Mesenchymal stem cell (in vitro differentiated cells and primary cell): ENCODE results near the gene NBPF1.
"Not testable (repeated sequence)": the region's sequence is repeated elsewhere in the genome, so short reads cannot be mapped to it uniquely, and the experiment has no call there.

Source experiments
- DNase-seq: peaks from one replicate; pipeline ENCODE4 v3.0.0-alpha.2; 2013
- H2AFZ ChIP-seq: one replicate; pipeline ENCODE4 v1.6.1; 2013; ENCODE audit warnings: low read depth, mild to moderate bottlenecking, control low read depth, inconsistent platforms, low read length, moderate library complexity
- H2AK5ac ChIP-seq: 2 replicates; pipeline ENCODE4 v1.6.1; 2013; ENCODE audit warnings: low read length, moderate library complexity, mild to moderate bottlenecking, inconsistent platforms; ENCODE audit not compliant: severe bottlenecking
- H2BK120ac ChIP-seq: one replicate; pipeline ENCODE4 v1.6.1; 2013; ENCODE audit warnings: low read depth, mild to moderate bottlenecking, inconsistent platforms, low read length, moderate library complexity
- H2BK12ac ChIP-seq, 2 experiments: one replicate each; pipeline ENCODE4 v1.6.1; 2013; ENCODE audit warnings: inconsistent platforms in 2 of 2, low read length in 2 of 2, mild to moderate bottlenecking in 2 of 2, moderate library complexity in 2 of 2, control low read depth in 1 of 2
- H2BK15ac ChIP-seq: one replicate; pipeline ENCODE4 v1.6.1; 2013; ENCODE audit warnings: mild to moderate bottlenecking, low read depth, inconsistent platforms; ENCODE audit not compliant: poor library complexity, severe bottlenecking
- H2BK5ac ChIP-seq: 2 replicates; pipeline ENCODE4 v1.6.1; 2013; ENCODE audit warnings: low read depth, mild to moderate bottlenecking, low read length, control low read depth, inconsistent platforms; ENCODE audit not compliant: poor library complexity, severe bottlenecking
- H3K14ac ChIP-seq, 2 experiments: one replicate each; pipeline ENCODE4 v1.6.1; 2013; ENCODE audit warnings: inconsistent platforms in 2 of 2, low read length in 2 of 2, control low read depth in 1 of 2, mild to moderate bottlenecking in 1 of 2, moderate library complexity in 1 of 2
- H3K18ac ChIP-seq, 2 experiments: one replicate each; pipeline ENCODE4 v1.6.1; 2013; ENCODE audit warnings: inconsistent platforms in 2 of 2, low read length in 2 of 2, control low read depth in 1 of 2, low read depth in 1 of 2, mild to moderate bottlenecking in 1 of 2
- H3K23ac ChIP-seq, 2 experiments: one replicate each; pipeline ENCODE4 v1.6.1; 2013; ENCODE audit warnings: inconsistent platforms in 2 of 2, low read length in 2 of 2, mild to moderate bottlenecking in 2 of 2, moderate library complexity in 2 of 2, control low read depth in 1 of 2
- H3K27ac ChIP-seq: 2 replicates; pipeline ENCODE4 v1.5.1; 2013; ENCODE audit warnings: mild to moderate bottlenecking, moderate library complexity, low read length, control low read depth, inconsistent platforms; ENCODE audit not compliant: poor library complexity, severe bottlenecking
- H3K27me3 ChIP-seq, 2 experiments: 2 replicates each; pipeline versions ENCODE4 v1.6.1 to v1.7.0; 2013; ENCODE audit warnings: low read length in 2 of 2, mild to moderate bottlenecking in 2 of 2, moderate library complexity in 2 of 2, control low read depth in 1 of 2, inconsistent platforms in 1 of 2; ENCODE audit not compliant: control insufficient read depth in 1 of 2, insufficient read depth in 1 of 2
- H3K36me3 ChIP-seq, 2 experiments: 2 replicates each; pipeline versions ENCODE4 v1.6.1 to v1.7.0; 2013; ENCODE audit warnings: low read length in 2 of 2, control low read depth in 1 of 2, inconsistent platforms in 1 of 2, low read depth in 1 of 2, mild to moderate bottlenecking in 1 of 2; ENCODE audit not compliant: insufficient read depth in 2 of 2, control insufficient read depth in 1 of 2
- H3K4ac ChIP-seq, 2 experiments: one replicate each; pipeline ENCODE4 v1.6.1; 2013; ENCODE audit warnings: inconsistent platforms in 2 of 2, low read length in 2 of 2, mild to moderate bottlenecking in 2 of 2, moderate library complexity in 2 of 2, control low read depth in 1 of 2, low read depth in 1 of 2
- H3K4me1 ChIP-seq: 2 replicates; pipeline ENCODE4 v1.6.1; 2013; ENCODE audit warnings: low read depth, low read length, control low read depth; ENCODE audit not compliant: control insufficient read depth, insufficient read depth
- H3K4me2 ChIP-seq: 2 replicates; pipeline ENCODE4 v1.6.1; 2013; ENCODE audit warnings: low read length, mild to moderate bottlenecking, inconsistent platforms; ENCODE audit not compliant: poor library complexity, severe bottlenecking
- H3K4me3 ChIP-seq, 2 experiments: 2 replicates each; pipeline versions ENCODE4 v1.5.1 to v1.7.0; 2013; ENCODE audit warnings: low read length in 2 of 2, mild to moderate bottlenecking in 2 of 2, control low read depth in 1 of 2, low read depth in 1 of 2; ENCODE audit not compliant: insufficient read depth in 1 of 2
- H3K79me1 ChIP-seq: replicated peaks from 2 replicates; pipeline ENCODE4 v1.6.1; 2013; ENCODE audit warnings: mild to moderate bottlenecking, control low read depth, low read length, inconsistent platforms; ENCODE audit not compliant: poor library complexity, severe bottlenecking
- H3K9ac ChIP-seq: 2 replicates; pipeline ENCODE4 v1.7.0; 2013; ENCODE audit warnings: mild to moderate bottlenecking, low read length, moderate library complexity
- H3K9me3 ChIP-seq: 2 replicates; pipeline ENCODE4 v1.7.0; 2013; ENCODE audit warnings: mild to moderate bottlenecking, low read length; ENCODE audit not compliant: control insufficient read depth
- H4K8ac ChIP-seq: one replicate; pipeline ENCODE4 v1.6.1; 2013; ENCODE audit warnings: inconsistent platforms, mild to moderate bottlenecking, low read length, moderate library complexity
- H4K91ac ChIP-seq: one replicate; pipeline ENCODE4 v1.6.1; 2013; ENCODE audit warnings: mild to moderate bottlenecking, low read length, inconsistent platforms
- WGBS: methylation state at CpG from one replicate; pipeline ENCODE4 v1.1.7; 2013; ENCODE audit warnings: mixed read lengths; 5-methylcytosine and 5-hydroxymethylcytosine counted together

Gene NBPF1

DNA sequence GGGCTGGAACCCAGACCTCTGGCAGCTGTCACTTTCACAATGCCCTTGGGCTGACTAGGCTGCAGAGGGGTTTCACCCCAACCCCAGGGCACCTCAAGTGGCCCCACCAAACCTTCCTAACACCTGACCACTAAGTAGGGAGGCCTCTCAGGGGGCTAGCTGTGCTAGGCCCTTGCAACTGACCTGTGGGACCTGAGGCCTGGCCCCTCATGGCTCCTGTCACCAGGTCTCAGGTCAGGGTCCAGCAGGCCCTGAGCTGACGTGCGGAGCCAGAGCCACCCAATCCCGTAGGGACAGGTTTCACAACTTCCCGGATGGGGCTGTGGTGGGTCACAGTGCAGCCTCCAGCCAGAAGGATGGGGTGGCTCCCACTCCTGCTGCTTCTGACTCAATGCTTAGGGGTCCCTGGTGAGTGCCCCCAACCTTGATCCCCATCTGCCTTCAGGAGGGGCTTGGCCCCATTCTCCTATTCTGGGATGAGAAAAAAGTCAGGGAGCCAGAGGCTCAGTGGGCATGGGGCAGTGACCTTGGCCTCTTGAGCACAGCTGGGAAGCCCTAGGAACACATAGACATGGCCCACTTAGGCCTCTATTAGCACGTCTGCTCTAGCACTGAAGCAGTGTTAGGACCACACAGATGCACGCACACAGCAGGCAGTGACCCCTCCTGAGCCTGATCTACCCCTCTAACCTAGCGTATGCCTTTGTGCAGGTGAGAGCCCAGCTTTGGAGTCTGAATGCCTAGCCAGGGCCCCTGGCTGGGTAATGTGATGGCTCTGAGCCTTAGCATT is 32.1 kb upstream of the NBPF1 start:
- H2AK5ac ChIP-seq, result peak overlapping the region; percentile 70
- DNase-seq, H3K27ac ChIP-seq, H3K14ac ChIP-seq, H2BK15ac ChIP-seq, H2BK5ac ChIP-seq, H3K4me2 ChIP-seq, H3K23ac ChIP-seq, H3K9me3 ChIP-seq: not testable (repeated sequence)
- H4K8ac ChIP-seq, result peak overlapping the region; percentile 99
- peak overlapping the region; percentile 88 to 99 for H3K4ac ChIP-seq
- H3K27me3 ChIP-seq, result peaks cover 5 to 11% of the 10 kb centered on the region in 2 experiments
- H2AFZ ChIP-seq, result peak overlapping the region; percentile 100
- peak overlapping the region; percentile 93 for H3K9ac ChIP-seq
- H2BK120ac ChIP-seq, result peak overlapping the region; percentile 62
- peaks cover 0 to 10% of the 10 kb centered on the region in 2 experiments for H3K36me3 ChIP-seq
- peak overlapping the region in 1 of 2 experiments; percentile 88 for H3K18ac ChIP-seq
- peaks cover 32% of the 10 kb centered on the region for H3K79me1 ChIP-seq
- H2BK12ac ChIP-seq, result peak overlapping the region in 1 of 2 experiments; percentile 3
- peak overlapping the region in 1 of 2 experiments; percentile 95 for H3K4me3 ChIP-seq
- H4K91ac ChIP-seq, result peak overlapping the region; percentile 48
- peaks cover 25% of the 10 kb centered on the region for H3K4me1 ChIP-seq
- 96% methylated on average over 7 of the region's 7 CpGs for WGBS

DNA sequence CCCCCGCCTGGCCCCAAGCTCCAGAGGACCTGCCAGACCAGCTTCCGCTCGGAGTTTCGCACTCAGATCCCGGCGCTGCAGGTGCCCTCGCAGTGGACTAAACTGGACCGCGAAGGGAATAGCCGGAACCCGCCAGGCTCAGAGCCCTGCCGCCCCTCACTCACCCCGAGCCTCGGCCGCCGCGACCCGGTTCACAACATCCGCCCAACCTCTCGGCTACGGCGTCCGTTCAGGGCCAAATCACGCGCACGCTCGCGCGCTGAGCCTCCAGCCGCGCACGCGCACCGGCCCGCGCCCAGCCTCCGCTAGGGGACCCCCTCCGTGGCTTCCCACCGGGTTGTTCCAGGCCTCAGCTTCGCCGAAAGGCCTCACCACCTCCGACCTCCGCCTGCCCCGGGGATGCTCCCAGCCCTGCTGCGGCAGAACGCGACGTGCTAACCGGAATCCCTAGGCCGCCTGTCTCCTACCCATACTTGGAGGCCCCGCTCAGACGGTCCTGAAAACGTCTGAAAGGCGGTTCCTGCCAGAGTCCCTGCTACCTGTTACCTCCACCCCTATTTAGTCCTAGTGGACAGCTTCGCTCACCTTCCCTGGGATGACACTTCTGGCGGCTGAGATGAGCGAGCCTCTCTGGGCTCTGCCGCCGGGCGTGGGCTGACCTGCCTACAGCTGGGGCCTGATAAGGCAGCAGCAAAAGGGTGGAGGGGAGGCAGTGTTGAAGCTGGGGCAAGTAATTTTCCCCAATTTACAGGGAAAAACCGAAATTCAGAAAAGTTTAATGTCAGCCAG is 31.3 kb upstream of the NBPF1 start:
- Histone ChIP-seq H3K14ac (peak overlapping the region in 1 of 2 experiments; percentile 97), H3K4me3 (peak overlapping the region; percentile 84 to 95), H3K4ac (peak overlapping the region; percentile 88 to 99), H3K27me3 (peaks cover 5 to 11% of the 10 kb centered on the region in 2 experiments), H4K91ac (peak overlapping the region; percentile 98), H3K27ac (peak overlapping the region; percentile 3), H3K18ac (peak overlapping the region; percentile 88 to 97), H2BK15ac (peak overlapping the region; percentile 89), H2AFZ (peak overlapping the region; percentile 100), H3K4me2 (peak overlapping the region; percentile 87), H2BK120ac (peak overlapping the region; percentile 71), H2AK5ac (peak overlapping the region; percentile 70), H4K8ac (peak overlapping the region; percentile 99), H3K79me1 (peaks cover 35% of the 10 kb centered on the region), H2BK5ac (peak overlapping the region; percentile 35), H3K4me1 (peaks cover 25% of the 10 kb centered on the region), H3K9ac (peak overlapping the region; percentile 93), H2BK12ac (peak overlapping the region; percentile 18 to 19), H3K36me3 (peaks cover 0 to 10% of the 10 kb centered on the region in 2 experiments), H3K23ac (peak overlapping the region; percentile 72 to 88)
- H3K9me3 ChIP-seq, result not testable (repeated sequence)
- 5% methylated on average over 56 of the region's 61 CpGs for WGBS
- peak; percentile 96 for DNase-seq

DNA sequence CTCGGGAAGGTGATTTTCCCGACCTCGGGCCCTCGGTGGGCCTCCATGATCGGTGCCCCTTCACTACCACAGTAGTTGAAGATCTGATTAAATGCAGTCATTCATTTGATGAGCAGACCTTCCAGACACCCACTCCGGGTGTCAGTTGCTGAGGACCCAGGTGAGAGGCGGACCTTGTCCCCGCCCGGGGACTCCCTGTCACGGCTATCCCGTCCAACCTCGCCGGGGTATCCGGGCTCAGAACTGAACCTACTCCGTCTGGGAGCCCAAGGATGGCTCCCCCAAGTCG is 30.8 kb upstream of the NBPF1 start:
- Histone ChIP-seq H3K4me2 (peak overlapping the region; percentile 87), H3K9me3 (no peaks in the 10 kb centered on the region), H2BK120ac (peak overlapping the region; percentile 71)

More for the DNA sequence above, 30.8 kb upstream of the NBPF1 start:
- Histone ChIP-seq H3K4ac (peak overlapping the region; percentile 46 to 99), H3K4me1 (peaks cover 25% of the 10 kb centered on the region), H3K9ac (peak overlapping the region; percentile 93), H3K36me3 (peaks cover 0 to 10% of the 10 kb centered on the region in 2 experiments), H3K18ac (peak overlapping the region; percentile 88 to 97), H3K23ac (peak overlapping the region; percentile 9 to 72), H3K14ac (peak overlapping the region in 1 of 2 experiments; percentile 31), H3K27ac (peak overlapping the region; percentile 3), H2AFZ (peak overlapping the region; percentile 100), H3K4me3 (peak overlapping the region; percentile 84 to 95), H2BK12ac (no peak overlapping the region), H3K79me1 (peaks cover 40% of the 10 kb centered on the region), H2BK5ac (no peak overlapping the region), H4K8ac (peak overlapping the region; percentile 99), H4K91ac (peak overlapping the region; percentile 98), H2BK15ac (peak overlapping the region; percentile 89), H2AK5ac (no peak overlapping the region), H3K27me3 (peaks cover 5 to 11% of the 10 kb centered on the region in 2 experiments)
- WGBS, result 4% methylated on average over 16 of the region's 16 CpGs
- no peak for DNase-seq
